HG03097 (cell line): ENCODE results near the gene THAP9.
"Not testable (repeated sequence)": the region's sequence is repeated elsewhere in the genome, so short reads cannot be mapped to it uniquely, and the experiment has no call there.

ENCODE experiments used
- ATAC-seq: cut with Tn5 transposase; IDR thresholded peaks from one replicate; pipeline ENCODE4 v1.9.1; 2021; ENCODE audit not compliant: unreplicated experiment, low FRiP score

The THAP9 gene

GRCh38 chr4:82893942-82894341, 6.6 kb upstream of the THAP9 start:
- ATAC-seq = no peak

- ATAC-seq = no peak
Observed at GRCh38 chr4:82896755-82897154, 3.8 kb upstream of the THAP9 start.

DNA sequence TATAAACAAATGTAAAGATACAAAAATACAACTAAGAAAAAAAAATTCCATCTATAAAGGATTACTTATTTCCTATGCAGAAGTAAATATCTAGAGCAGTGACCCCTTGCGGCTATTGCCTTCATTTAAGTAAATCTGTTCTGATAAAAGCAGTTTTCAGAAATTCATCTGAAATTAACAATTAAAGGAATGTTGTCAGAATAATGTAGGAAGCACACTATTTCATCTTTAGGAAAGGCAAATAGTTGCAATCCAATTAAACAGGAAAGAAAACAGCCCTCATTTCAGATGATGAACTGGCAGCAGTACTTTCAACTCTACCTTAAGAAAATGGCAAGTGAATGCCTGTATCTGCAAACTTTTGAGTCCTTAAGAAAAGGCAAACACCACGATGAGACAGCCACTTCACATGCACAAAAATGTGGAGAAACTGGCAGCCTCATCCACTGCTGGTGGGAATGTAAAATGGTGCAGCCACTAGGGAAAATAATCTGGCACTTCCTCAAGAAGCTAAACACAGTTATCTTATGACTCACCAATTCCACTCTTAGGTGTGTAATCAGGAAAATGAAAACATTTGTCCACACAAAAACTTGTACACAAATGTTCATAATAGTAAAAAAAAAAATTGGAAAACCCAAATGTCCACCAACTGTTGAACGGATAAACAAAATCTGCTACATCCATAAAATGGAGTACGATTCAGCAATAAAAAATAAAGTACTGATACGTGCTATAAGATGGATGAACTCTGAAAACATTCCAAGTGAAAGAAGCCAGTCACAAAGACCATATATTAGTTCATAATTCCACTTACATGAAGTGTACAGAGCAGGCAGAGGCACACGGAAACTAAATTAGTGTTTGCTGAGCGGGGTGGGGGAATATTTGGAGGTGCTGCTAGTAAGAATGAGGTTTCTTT, 2.0 kb upstream of the THAP9 start:
- ATAC-seq = no peak

DNA sequence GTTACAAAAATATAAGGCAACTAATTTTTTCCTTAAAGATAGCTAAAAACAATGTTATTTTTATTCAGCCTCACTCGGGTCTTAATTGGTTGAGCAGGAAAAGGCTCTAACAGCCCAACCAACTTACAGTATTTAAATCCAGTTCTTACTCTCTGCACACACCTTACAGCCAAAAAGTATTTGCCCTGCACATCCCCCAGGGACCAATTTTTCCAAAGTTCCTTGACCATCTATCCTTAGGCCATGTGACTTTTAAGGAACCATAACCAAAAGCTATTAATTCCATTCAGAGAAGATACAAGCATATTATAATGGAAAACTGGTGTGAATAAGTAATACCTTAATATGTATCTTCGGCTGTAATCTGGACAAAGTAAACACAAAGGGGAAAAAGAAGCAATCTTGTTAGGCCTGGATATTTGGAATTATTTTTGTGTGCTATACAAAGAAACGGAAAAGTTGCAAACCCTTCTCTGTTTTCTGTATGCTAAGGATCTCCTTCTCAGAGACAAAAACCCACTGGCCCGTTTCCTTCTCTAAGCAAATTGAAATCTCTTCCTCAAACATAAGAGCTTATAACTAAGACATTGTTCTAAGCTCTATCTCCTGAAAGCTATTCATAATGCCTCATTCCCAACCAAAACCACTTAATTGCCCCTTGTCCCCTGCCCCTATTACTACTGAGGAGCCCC, 1.0 kb upstream of the THAP9 start:
- ATAC-seq = no peak

- peak; percentile 4 for ATAC-seq
Observed at GRCh38 chr4:82900066-82900410, 497 bp upstream of the THAP9 start.

- ATAC-seq = no peak
Observed at GRCh38 chr4:82901183-82901718, 716 bp downstream of the THAP9 start.

DNA sequence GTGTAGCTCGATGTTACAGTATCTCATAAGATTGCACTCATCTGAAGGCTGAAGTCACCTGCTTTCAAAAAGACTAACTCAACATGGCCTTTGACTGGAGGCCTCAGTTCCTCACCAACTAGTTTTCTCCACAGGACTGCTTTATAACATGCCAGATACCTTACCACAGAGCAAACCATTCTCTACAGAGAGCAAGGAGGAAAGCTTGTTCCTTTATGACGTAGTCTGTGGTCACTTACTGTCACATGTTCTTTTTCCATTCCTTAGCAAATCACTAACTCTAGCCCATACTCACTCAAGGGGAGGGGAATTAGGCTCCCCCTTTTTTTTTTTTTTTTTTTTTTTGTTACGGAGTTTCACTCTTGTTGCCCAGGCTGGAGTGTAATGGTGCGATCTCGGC, 3.2 kb downstream of the THAP9 start:
- ATAC-seq = no peak

DNA sequence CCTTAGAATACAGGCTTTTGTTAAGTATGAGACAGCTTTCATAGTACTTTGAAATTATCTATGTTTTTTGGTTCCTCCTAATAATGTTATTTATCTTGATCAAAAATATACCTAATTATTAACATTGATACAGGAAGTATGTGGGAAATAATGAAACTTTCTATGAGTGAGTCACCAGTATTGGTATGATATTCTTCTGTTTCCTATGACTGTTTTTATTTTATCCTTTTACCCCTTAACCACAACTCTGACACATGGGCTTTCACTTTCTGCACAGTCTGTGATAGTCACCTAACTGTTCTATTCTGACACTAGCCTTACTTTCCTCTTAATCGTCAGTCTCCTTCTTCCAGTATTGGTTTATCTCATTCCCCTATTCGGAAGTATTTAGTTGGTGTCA, 4.7 kb downstream of the THAP9 start:
- ATAC-seq = peak; percentile 45

- no peak for ATAC-seq
Observed at GRCh38 chr4:82906469-82906868, 5.9 kb downstream of the THAP9 start.

- ATAC-seq = no peak
Observed at GRCh38 chr4:82909326-82909725, 8.8 kb downstream of the THAP9 start.

DNA sequence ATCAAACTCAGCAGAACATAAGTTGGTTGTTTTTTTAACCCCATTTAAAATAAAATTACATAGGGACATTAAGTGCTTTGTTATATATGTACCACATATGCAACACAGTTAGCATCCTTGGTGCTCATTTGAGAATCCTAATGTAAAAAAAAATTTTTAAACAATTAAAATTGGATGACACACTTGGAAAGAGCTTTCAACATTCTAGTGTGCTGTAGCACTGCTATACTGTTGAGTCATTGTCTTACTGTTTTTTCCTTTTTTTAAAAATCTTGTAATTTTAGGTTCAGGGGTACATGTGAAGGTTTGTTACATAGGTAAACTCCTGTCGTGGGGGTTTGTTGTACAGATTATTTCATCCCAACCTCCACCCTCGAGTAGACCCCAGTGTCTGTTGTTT, 12.8 kb downstream of the THAP9 start:
- no peak for ATAC-seq

- not testable (repeated sequence) for ATAC-seq
Observed at GRCh38 chr4:82913968-82914367, 13.4 kb downstream of the THAP9 start.

GRCh38 chr4:82918091-82918490, 17.6 kb downstream of the THAP9 start:
- no peak for ATAC-seq

DNA sequence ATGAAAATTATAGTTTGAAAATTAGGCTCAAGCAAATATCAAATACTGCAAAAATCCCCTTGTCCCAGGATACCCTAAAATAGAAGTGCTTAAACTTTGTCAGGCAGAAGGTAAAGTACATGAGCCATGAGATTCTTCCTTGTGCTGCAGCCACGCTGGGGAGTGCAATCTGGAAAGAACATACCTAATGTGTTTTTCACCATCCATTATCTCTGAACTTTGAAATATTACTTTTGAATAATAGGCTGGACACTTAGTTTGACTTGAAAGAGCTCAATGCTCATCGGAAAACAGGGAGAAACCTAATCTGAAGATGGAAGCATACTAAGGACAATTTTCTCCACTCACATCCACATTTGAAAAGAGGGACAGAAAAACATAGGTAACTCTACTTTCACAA, 18.9 kb downstream of the THAP9 start:
- no peak for ATAC-seq

- ATAC-seq = no peak
Observed at GRCh38 chr4:82921795-82922194, 21.3 kb downstream of the THAP9 start.

DNA sequence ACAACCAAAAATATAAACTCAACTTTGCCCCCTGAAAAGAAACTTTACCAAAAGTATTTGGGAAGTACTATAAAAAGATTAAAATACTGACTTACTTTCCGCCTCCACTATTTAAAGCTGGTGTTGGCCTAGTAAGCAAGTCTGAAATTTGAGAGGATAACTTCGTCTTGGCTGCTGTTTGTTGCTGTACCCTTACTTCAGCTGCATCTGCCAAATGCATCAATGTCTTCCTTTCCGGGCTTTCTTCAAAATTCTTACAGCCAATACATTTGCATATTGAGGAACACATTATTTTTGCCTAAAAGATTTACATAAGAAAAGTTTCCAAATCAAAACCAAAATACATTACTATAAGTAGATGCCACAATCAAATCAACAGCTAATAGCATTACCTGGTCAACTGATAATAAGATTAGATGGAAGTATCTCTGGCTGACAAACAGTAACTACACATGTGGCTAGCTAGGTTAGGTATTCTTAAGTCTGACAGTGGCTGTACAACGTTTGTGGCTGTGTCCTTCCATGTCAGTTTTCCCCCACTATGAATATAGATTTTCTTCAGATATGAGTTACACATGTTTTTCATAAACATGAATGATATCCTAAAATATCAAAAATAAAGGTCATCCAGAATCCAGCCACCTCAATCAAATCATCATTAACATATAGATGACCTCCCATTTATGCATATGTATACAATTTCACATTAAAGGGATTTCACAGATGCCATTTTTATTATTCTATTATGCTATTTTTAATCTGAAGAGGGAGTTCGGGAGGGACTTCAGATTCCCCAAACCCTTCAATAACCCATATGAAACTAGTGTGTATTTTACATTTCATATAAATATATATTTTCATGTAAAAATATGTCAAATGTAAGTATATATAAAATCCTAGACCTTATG, 30.6 kb downstream of the THAP9 start:
- no peak for ATAC-seq

DNA sequence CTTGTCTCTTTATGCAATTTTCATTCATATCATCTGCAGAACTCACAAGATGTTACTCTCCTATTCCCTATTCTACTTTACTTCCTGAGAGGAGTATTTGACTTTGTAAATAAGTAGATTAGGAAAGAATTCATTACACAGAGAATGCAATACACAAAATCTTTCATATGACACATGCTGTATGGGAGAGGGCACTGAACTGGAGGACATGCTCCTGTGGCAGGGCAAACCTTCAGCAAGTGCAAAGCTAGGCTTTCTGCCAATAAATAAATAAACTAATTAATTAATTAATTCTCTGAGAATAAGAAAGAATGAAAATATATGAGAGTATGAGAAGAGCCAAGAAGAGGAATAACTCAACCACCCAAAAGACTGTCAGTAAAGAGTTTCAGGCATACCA, 33.9 kb downstream of the THAP9 start:
- ATAC-seq = no peak

DNA sequence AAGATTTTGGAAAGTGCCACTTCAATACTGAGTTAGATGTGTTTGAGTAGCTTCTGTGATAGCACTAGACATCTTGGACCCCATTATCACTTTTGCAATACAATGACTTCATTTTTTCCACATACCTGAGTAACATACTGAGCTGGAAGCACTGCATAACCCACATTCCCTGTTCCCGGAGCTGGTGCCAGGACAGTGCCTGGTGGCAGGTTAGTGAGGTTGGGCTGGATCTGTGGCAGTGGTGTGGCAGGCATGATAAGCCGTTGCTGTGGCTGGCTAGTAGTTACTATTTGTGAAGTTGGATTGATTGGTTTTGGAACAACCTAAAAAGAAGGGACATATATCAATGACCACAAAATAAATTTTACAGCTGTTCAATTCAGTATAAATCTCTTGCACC, 38.9 kb downstream of the THAP9 start:
- ATAC-seq = no peak

- ATAC-seq = no peak
Observed at GRCh38 chr4:82947498-82947897, 47.0 kb downstream of the THAP9 start.

DNA sequence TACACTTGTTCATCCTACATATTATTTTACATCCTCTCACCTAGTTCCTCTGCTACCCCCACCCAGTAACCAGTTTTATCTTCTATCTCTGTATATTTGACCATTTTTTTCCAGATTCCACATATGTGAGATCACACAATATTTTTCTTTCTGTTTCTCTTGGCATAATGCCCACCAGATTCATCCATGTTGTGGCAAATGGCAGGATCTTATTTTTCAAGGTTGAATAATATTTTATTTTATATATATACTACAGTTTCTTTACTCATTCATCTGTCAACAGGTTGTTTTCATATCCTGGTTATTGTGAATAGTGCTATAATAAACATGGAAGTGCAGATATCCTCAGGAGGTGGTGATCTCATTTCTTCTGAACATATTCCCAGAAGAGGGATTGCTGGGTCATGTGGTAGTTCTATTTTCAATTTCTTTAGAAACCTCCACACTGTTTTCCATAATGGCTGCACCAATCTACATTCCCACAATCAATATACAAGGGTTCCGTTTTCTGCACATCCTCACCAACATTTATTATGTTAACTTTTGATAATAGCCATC, 48.2 kb downstream of the THAP9 start:
- ATAC-seq = no peak
